Loucy (cell line): ENCODE data around the gene PTK6.

ENCODE experiments used
- EZH2phosphoT487 ChIP-seq: fragments of 200-600 bp; IDR thresholded peaks from 2 replicates; pipeline ENCODE4 v1.6.1; 2018; ENCODE audit warnings: antibody characterized with exemption, mild to moderate bottlenecking, moderate library complexity, borderline replicate concordance
- TF ChIP-seq, protein P1 (sequence below): fragments of 200-600 bp; sonication (generic); conservative IDR thresholded peaks from 2 replicates; pipeline ENCODE4 v1.5.1; 2014; ENCODE audit warnings: mild to moderate bottlenecking, antibody characterized with exemption, low read length

DNA sequence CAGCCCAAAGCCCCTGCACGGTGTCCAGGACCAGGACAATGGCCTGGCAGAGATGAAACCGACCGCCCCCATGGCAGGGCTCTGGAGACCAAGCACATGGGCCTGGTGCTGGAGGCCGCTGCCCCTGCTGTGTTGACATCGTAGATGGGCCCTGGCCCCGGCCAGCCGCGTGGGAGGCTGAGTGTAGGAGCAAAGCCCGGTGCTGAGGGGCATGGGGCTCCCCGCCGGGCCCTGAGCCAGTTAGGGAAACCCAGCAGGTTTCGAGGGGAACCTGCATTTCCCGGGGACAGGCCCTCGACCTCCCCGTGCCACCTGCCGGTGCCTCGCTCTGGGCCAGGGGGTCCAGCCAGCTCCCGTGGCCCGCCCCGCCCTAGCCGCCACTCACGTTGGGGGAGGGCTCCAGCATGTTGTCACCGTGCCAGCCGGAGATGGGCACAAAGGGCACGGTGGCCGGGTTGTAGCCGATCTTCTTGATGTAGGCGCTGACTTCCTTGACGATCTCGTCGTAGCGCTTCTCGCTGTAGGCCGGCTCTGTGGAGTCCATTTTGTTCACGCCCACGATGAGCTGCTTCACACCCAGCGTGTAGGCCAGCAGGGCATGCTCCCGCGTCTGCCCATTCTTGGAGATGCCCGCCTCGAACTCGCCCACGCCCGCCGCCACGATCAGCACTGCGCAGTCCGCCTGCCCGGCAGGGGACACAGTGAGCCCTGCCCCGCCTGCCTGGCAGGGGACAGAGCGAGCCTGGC, 42.6 kb downstream of the PTK6 start:
- TF ChIP-seq, protein P1, sequence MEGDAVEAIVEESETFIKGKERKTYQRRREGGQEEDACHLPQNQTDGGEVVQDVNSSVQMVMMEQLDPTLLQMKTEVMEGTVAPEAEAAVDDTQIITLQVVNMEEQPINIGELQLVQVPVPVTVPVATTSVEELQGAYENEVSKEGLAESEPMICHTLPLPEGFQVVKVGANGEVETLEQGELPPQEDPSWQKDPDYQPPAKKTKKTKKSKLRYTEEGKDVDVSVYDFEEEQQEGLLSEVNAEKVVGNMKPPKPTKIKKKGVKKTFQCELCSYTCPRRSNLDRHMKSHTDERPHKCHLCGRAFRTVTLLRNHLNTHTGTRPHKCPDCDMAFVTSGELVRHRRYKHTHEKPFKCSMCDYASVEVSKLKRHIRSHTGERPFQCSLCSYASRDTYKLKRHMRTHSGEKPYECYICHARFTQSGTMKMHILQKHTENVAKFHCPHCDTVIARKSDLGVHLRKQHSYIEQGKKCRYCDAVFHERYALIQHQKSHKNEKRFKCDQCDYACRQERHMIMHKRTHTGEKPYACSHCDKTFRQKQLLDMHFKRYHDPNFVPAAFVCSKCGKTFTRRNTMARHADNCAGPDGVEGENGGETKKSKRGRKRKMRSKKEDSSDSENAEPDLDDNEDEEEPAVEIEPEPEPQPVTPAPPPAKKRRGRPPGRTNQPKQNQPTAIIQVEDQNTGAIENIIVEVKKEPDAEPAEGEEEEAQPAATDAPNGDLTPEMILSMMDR, result no peak
- TF ChIP-seq EZH2phosphoT487, result no peak
